Sciatic nerve (tissue), 2 donors: ENCODE results near the gene ZIC1. TPM values are rescaled to one million over a fixed set of nuclear protein-coding genes. Genes with fewer than 3 reads are reported as not detected.
A peak's percentile ranks its signal among the peaks of the same experiment; 100 is the strongest.

Source experiments
- ATAC-seq: fragments of 200-7000 bp; cut with Tn5 transposase; one replicate; pipeline ENCODE4 v1.9.1; 2020; ENCODE audit warnings: mild to moderate bottlenecking, moderate library complexity
- DNase-seq: peaks from one replicate; pipeline ENCODE4 v3.0.0-alpha.2; 2020; ENCODE audit warnings: low spot score
- intact Hi-C: fragments of 100-400 bp; cut with DNase I; formaldehyde crosslinking; loops from one replicate; pipeline ENCODE4 v1.14.2; 2022
- total RNA-seq: library from RNA; stranded (reverse); fragmentation: NEBNext Ultra II Directional; extraction: Animal tissue kit (Norgen Biotek cat#: 25700); gene quantifications from one replicate; pipeline ENCODE4 v1.2.1, GENCODE V29; 2021
- donor health status: DM: no; HTN: no; CAD: no.
- donor health status: DM: no; HTN: no; CAD: no.

The ZIC1 gene
- 3.8 TPM for total RNA-seq

DNA sequence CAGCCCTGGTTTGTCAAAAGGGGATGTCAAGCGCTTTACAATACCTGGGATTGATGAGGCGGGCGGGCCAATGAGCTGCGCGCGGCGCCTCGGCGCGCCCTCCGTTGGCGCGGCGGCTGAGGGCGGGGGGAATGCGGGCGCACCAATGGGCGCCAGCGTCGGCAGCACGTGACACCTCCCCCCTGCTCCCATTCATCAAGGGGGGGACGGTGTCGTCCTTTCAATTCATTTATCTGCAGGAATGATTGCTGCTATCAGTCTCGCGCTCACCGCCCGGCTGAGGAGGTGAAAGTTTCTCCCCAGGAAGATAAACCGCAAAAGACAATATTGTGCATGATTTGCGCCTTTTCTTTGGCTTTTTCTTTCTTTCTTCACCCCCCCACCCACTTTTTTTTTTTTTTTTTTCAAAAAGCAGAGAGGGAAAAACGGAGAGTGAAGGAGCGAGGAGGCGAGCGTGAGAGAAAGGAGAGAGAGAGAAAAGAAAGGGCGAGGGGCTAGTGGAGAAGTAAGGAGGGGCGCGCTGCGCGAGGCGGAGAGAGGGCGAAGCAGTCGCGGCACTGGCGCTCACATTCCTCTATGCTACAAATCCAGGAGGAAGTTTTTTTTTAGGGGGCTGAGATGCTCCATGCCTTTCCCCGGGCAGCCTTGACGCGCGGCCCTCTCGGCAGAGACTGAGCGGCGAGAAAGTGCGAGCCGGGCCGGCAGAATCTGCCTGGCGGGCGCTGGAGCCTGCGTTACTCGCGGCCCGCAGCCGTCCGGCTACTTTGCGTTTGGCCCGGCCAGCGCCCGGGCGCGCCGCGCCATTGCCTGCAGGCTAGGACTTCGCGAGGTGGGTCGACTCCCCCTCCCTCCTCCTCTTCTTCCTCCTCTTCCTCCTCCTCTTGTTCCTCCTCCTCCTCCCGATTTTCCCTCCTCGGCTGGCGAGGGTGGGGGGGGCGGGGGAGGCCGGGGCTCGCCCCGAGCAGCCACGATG, at the start of gene ZIC1:
Gene ZIC1, plus strand, starts transcription at position 223 of the 973 bp plus-strand sequence. Its CDS starts 748 bp downstream, at position 971.
- DNase-seq (no peak), ATAC-seq (peak; percentile 36)
- intact Hi-C loops, result no loop called here

DNA sequence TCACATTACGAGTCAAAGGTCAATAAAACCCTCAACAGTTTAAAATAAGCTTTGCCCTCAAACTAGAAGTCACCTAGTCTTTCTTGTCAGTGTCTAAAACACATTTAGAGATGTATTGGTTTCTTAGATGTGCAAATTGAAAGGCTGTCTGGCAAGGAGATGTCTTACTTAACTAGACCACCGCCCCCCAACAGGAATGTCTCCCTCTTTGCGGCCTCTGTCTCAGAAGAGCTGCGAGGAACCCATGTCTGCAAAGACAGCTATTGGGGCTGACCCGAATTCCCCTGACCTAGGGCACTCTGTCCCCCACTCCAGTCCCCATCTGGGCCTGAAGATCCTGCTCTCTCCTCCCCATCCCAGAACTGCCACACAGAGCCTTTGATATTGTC, 49.1 kb upstream of the ZIC1 start:
- intact Hi-C loops, result no loop called here
- no peak for DNase-seq
- ATAC-seq, result no peak

DNA sequence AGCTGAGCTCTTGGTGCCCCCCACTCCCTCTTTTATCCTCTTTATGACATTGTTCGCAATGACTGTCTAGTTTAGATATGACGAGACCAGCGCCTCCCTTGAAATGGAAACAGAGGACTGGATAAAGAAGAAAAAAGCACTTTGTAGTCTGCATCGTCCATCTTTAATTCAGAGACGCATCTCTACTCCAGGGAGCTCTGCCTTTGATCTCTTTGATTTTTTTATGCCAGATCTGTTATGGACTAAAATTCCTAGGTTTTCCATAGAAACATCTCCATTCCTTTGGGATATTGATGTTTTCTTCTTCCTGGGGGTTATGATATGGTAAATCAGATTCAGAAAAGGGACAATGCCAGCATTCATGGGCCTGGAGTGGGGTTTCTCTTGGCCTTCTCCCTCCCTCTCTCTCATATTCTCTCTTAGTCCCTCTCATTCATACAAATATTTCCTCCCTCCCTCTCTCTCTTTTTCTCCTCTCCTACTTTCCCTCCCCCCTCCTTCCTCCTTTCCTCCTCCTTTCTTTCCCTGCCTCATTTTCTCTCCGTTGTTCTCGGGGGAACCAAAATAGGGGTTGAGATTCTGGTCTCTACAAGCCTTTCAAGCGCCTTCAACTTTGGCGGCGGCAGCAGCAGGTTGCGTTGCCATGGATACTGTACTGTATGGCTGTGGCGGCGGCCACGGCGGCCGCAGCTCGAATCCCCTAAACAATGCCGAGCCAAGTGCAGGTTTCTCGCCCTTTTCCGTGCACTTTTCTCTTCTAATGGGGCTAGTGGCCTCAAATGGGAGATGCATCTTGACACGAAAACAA, 48.3 kb upstream of the ZIC1 start:
- intact Hi-C loops, result no loop called here
- no peak for ATAC-seq
- no peak for DNase-seq

DNA sequence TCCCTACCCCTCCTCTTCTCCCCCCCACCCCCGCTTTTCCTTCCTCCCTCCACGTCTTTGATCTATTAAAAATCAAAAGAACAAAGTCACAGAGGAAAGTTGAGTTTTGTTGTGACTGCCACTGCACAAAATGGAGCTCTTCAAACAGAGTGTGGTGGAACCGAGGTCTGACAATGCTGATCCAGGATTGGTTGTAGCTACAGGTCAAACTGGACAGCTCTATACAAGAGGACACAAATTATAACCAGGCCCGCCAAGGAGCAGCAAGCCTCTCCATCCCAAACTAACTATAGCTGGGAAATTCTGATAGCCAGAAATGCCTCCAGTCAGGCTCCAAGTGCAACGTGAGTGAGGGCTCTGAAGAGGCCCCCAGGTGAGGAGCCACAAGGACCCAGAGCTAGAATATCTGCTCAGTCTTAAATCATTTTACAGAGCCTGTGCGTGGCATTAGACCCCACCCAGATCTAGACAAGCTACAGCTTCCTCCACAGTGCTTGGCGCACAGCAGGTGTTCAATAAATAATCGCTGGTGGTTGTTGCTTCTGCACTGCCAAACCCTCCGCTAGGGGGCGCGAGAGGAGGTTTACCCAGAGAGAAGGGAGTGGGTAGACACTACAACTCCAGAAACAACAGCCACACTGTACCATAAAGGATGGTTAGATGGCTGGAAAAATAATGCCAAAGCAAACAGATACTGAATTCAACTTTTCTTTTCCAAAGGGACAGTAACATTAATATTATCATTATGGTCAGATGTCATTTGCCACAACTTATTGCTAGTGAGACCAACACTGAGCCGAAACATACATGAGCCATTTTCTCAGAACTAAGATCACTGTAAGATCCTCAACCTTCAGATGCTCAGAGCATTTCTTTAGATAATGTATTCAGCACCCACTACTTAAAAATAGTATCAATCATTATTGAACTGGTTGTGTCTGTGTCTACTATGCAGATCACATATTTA, 47.4 kb upstream of the ZIC1 start:
- intact Hi-C loops, result no loop called here
- DNase-seq, result no peak

GRCh38 chr3:147364771-147365170, 44.4 kb upstream of the ZIC1 start:
- intact Hi-C loops, result no loop called here
- DNase-seq (no peak), ATAC-seq (no peak)

More for the DNA sequence above, 47.4 kb upstream of the ZIC1 start:
- ATAC-seq, result no peak

DNA sequence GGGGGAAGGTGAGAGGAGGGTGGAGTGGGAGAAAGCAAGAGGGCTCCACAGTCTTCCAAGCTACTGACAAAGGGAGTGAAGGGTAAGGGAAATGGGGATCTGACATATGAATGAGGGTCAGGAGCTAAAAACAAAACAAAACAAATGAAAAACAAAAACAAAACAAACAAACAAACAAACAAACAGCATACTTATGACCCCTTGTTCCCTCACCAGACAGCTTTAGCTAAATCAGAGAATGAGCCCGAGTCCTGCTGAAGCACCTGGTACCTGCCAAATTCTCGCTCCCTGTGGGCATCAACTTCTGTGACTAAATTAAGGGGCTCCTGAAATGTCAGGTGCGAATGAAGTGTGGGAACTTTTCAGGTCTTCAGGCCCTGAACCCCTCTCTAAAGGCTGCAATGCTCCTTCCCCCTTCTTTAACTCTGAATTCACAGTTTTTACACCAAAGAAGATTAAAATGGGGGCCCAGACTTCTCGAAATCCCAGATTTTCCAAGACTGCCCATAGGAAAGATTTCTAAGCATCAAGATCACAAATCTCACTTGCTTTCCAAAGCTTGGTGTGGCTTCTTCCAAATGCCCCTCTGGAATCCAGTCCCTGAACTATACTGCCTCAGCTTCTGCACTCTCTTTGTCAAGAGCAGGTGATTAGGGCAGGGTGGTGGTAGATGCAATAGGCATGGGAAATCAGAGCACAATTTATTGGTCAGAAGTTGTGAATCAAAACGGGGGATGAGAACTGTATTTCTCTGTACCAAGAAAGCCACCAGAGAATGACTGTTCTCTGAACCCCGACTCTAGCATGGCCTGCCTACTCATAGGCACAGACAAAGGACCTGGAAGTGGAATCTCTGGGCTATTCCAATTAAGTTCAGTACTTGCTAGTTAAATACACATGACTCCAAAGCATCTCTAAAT, 43.7 kb upstream of the ZIC1 start:
- intact Hi-C loops, result no loop called here
- DNase-seq (no peak), ATAC-seq (no peak)

DNA sequence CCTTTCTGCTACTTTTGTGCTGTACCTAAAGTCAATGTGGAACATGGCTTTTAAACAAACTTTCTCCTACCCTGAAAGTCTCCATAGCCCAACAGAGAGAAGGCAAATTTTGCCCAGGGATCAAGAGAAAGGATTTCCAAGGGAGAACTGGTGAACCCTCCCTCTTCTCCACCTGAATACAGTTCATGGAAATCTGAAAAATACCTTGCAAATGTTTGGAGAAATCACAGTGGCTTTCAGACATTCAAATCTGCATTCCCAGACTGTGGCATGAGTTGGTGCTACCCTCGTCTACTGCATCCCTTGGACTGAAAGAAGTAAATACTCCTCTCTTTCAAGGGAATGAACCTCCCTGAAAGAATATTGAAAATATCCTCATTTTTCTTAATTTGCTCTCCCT, 41.5 kb upstream of the ZIC1 start:
- ATAC-seq (no peak), DNase-seq (no peak)
- intact Hi-C loops, result no loop called here

GRCh38 chr3:147368151-147368550, 41.0 kb upstream of the ZIC1 start:
- DNase-seq, result no peak
- ATAC-seq, result no peak
- intact Hi-C loops, result no loop called here

DNA sequence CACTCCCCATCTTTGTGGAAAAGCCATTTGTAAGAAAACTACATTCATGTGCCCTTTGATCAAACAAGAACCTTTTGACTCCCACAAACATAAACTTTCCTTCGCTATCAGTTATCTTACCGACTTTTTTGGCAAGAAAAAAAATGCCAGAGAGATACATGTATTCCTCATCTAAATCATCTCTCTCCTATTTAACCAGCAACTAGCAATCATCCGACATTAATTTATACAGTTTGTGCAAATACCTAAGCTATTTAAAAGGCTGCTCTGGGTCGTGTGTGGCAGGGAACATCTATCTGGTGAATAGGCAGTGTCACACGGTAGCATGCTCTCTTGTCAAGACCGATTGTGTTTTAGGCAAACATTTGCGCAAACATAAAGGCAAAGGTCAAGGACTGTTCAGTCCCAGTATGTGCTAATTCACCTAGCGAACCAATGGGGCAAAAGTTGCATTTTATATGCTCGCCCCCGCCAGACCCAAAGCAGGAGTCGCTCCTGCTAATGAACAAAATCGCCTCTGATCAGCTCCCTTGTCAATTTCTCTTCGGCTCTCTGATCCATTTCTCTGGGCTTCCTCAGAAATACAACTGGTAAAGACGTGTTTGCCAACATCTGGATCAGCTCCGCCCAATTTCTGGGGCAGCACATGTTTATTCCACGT, 40.5 kb upstream of the ZIC1 start:
- intact Hi-C loops, result no loop called here
- DNase-seq (no peak), ATAC-seq (no peak)

GRCh38 chr3:147369231-147369630, 39.9 kb upstream of the ZIC1 start:
- DNase-seq, result no peak
- intact Hi-C loops, result no loop called here
- ATAC-seq, result no peak

GRCh38 chr3:147369661-147370123, 39.5 kb upstream of the ZIC1 start:
- intact Hi-C loops, result loop anchor here (10.0 kb wide), 1 partner anchor 55 kb away; no protein-coding TSS in a partner anchor
- DNase-seq, result no peak

GRCh38 chr3:147370349-147370748, 38.8 kb upstream of the ZIC1 start:
- intact Hi-C loops, result loop anchor here (10.0 kb wide), 1 partner anchor 54 kb away; no protein-coding TSS in a partner anchor
- ATAC-seq (no peak), DNase-seq (no peak)

More at GRCh38 chr3:147369661-147370123, 39.5 kb upstream of the ZIC1 start:
- no peak for ATAC-seq

- intact Hi-C loops, result loop anchor here (10.0 kb wide), 1 partner anchor 54 kb away; no protein-coding TSS in a partner anchor
- no peak for ATAC-seq
- DNase-seq, result no peak
These were observed 38.0 kb upstream of the ZIC1 start for GRCh38 chr3:147371140-147371539.

- DNase-seq (no peak), ATAC-seq (no peak)
These were observed 37.3 kb upstream of the ZIC1 start for GRCh38 chr3:147371771-147372340.

DNA sequence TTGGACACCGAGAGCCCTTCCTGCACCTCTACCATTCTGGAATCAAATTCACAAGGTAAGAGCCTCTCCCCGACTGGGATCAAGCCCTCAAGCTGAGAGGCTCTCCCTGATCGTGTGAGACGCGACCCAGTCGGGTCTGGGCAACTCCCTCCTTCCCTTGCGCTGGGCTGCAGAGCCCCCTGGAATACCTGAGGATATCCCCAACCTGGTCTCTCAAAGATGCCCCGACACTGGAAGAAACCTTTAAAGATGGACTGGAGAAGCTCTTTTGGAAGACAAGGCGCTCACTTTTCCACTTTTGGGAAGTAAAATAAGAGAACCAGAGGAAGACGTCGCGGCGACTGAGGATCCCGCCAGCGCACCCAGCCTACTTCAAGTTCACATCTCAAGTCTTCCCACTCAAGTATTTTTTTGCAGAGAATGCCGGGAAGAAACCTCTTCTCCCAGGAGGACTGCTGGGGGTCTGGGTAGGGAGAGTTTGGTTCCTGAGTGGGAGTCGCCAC, 36.6 kb upstream of the ZIC1 start:
- intact Hi-C loops, result loop anchor here (10.0 kb wide), 1 partner anchor 52 kb away; no protein-coding TSS in a partner anchor

More at GRCh38 chr3:147371771-147372340, 37.3 kb upstream of the ZIC1 start:
- intact Hi-C loops, result loop anchor here (10.0 kb wide), 1 partner anchor 53 kb away; no protein-coding TSS in a partner anchor

DNA sequence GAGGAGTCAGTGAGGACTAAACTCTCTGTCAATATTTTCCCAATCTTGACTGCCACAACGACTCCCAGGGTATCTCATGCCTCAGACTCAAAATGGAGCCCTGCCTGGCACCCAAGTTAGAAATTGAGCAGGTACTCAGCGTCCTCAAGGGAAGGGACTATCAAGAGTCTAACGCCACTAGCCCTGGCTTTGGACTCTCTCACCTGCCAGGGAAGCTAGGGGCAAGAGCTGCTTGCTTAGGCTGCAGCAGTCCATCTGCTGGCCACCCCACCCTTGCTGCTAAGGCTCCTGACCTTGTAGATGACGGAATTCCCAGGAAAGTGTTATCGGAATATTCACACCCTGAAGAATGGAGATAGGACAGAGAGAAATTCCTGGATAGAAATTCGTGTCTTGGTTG, 35.9 kb upstream of the ZIC1 start:
- ATAC-seq, result no peak
- no peak for DNase-seq
- intact Hi-C loops, result loop anchor here (10.0 kb wide), 1 partner anchor 52 kb away; no protein-coding TSS in a partner anchor

More for the DNA sequence above, 36.6 kb upstream of the ZIC1 start:
- DNase-seq (no peak), ATAC-seq (no peak)
